Endothelial cell of umbilical vein (primary cell): ENCODE data around the gene CRTC1.

Source experiments
- EZH2 ChIP-seq: IDR thresholded peaks from 2 replicates; pipeline ENCODE4 v1.6.1; 2012; ENCODE audit warnings: borderline replicate concordance, low read depth, mild to moderate bottlenecking, moderate library complexity, low read length, inconsistent platforms; ENCODE audit not compliant: severe bottlenecking
- POLR2A ChIP-seq: IDR thresholded peaks from 2 replicates; pipeline ENCODE4 v1.6.1; 2012; ENCODE audit warnings: low read depth, mild to moderate bottlenecking, control low read depth, low read length
- POLR2AphosphoS5 ChIP-seq: IDR thresholded peaks from 2 replicates; pipeline ENCODE4 v1.6.1; 2012; ENCODE audit warnings: low read depth, mild to moderate bottlenecking, control low read depth, low read length, moderate library complexity; ENCODE audit not compliant: insufficient read depth
- TF ChIP-seq, protein P1 (sequence below): IDR thresholded peaks from 2 replicates; pipeline ENCODE4 v1.6.1; 2011; ENCODE audit not compliant: insufficient read depth, insufficient read length
- TF ChIP-seq, protein P2 (sequence below), 2 donors: IDR thresholded peaks; 1 replicate in 1 of 2; 2 replicates in 1 of 2; pipeline ENCODE4 v1.5.1; 2011; ENCODE audit warnings: low read length in 2 of 2, mild to moderate bottlenecking in 2 of 2, moderate library complexity in 2 of 2, control low read depth in 1 of 2, inconsistent platforms in 1 of 2, low read depth in 1 of 2; ENCODE audit not compliant: insufficient read depth in 1 of 2; ENCODE audit errors: extremely low read depth in 1 of 2

DNA sequence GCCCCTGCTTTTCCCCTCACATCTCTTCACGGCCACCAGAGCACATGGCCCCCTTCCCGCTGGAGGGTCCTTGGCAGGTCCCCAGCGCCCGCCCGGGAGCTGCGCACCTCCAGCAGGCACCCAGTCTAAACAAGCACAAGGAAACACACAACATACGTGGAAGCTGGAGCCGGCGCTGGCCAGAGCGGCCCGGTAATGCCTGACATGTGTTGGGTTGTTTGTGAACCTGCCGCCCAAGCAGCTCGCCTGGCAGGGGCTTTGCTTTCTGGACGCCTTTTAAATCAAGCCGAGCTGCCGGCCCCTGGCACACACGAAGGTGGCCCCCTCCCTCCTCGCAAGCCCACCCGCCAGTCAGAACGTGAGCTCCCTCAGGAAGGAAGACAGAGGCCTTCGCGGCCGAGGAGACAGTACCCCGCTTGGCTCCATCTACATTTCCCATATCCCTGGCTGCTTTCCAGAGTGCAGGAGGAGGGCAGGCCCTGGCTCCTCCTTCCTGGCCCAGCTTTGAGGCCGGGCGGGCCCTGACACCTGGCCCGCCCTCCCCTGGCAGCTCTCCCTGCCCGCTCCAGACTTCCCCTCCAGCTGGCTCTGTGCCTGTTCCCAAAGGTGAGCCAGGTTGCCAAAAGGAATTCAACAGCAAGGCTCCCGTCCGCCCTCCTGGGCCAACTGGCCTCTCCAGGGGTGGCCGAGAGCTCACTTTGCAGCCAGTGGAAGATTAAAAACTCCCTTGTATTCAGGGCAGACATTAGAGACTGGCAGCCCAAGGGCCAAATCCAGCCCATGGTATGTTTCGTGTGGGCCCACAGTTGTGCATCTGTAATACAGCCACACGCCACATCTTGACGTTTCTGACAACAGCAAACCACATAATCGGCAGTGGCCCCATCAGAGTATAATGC lies 78.9 kb downstream of the CRTC1 start:
- TF ChIP-seq, protein P1, sequence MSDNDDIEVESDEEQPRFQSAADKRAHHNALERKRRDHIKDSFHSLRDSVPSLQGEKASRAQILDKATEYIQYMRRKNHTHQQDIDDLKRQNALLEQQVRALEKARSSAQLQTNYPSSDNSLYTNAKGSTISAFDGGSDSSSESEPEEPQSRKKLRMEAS: no peak
- TF ChIP-seq, protein P2, sequence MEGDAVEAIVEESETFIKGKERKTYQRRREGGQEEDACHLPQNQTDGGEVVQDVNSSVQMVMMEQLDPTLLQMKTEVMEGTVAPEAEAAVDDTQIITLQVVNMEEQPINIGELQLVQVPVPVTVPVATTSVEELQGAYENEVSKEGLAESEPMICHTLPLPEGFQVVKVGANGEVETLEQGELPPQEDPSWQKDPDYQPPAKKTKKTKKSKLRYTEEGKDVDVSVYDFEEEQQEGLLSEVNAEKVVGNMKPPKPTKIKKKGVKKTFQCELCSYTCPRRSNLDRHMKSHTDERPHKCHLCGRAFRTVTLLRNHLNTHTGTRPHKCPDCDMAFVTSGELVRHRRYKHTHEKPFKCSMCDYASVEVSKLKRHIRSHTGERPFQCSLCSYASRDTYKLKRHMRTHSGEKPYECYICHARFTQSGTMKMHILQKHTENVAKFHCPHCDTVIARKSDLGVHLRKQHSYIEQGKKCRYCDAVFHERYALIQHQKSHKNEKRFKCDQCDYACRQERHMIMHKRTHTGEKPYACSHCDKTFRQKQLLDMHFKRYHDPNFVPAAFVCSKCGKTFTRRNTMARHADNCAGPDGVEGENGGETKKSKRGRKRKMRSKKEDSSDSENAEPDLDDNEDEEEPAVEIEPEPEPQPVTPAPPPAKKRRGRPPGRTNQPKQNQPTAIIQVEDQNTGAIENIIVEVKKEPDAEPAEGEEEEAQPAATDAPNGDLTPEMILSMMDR (IDR thresholded peaks at IDR 0.05; ENCODE audit: extremely low read depth in 1 of 2, insufficient read depth in 1 of 2, low read depth in 1 of 2, low read length in 2 of 2): no peak
- no peak for TF ChIP-seq POLR2A
- no peak for TF ChIP-seq POLR2AphosphoS5
- no peak for TF ChIP-seq EZH2
